Tibial artery (tissue), 4 donors: ENCODE results near the gene MYO5B.

Experiments used
- DNase-seq, 2 donors: peaks; one replicate each; pipeline ENCODE4 v3.0.0-alpha.2; 2019
- H3K27ac ChIP-seq, 2 donors: fragments of 200-600 bp; sonication (generic) in 1 of 2; 1 replicate in 1 of 2; 2 replicates in 1 of 2; pipeline ENCODE4 v1.5.1; 2018 to 2019; ENCODE audit warnings: mild to moderate bottlenecking in 1 of 2
- H3K27me3 ChIP-seq, 2 donors: fragments of 200-600 bp; sonication (generic) in 1 of 2; one replicate each; pipeline versions ENCODE4 v1.5.1 to v1.6.0; 2016 to 2019
- H3K36me3 ChIP-seq, 3 donors: fragments of 200-600 bp; sonication (generic) in 2 of 3; one replicate each; pipeline ENCODE4 v1.5.1; 2016 to 2019; ENCODE audit warnings: mild to moderate bottlenecking in 2 of 3
- H3K4me1 ChIP-seq, 4 donors: fragments of 200-600 bp; sonication (generic) in 2 of 4; 1 replicate in 3 of 4; 2 replicates in 1 of 4; pipeline ENCODE4 v1.5.1; 2016 to 2019
- H3K4me3 ChIP-seq, 2 donors: fragments of 200-600 bp; sonication (generic) in 1 of 2; 1 replicate in 1 of 2; 2 replicates in 1 of 2; pipeline ENCODE4 v1.5.1; 2018 to 2019; ENCODE audit warnings: mild to moderate bottlenecking in 2 of 2
- H3K9me3 ChIP-seq, 3 donors: fragments of 200-600 bp; sonication (generic) in 1 of 3; one replicate each; pipeline ENCODE4 v1.5.1; 2016 to 2019
- intact Hi-C: fragments of 100-400 bp; cut with DNase I; formaldehyde crosslinking; loops from one replicate; pipeline ENCODE4 v1.15.0; 2023; ENCODE audit warnings: low total_unique reads
- TF ChIP-seq, protein P1 (sequence below), 2 experiments: fragments of 200-600 bp in 1 of 2; fragments of 450-650 bp in 1 of 2; IDR thresholded peaks; one replicate each; pipeline ENCODE4 v1.5.1; 2017 to 2019; ENCODE audit warnings: antibody characterized with exemption in 2 of 2, mild to moderate bottlenecking in 1 of 2, moderate library complexity in 1 of 2

The MYO5B gene

DNA sequence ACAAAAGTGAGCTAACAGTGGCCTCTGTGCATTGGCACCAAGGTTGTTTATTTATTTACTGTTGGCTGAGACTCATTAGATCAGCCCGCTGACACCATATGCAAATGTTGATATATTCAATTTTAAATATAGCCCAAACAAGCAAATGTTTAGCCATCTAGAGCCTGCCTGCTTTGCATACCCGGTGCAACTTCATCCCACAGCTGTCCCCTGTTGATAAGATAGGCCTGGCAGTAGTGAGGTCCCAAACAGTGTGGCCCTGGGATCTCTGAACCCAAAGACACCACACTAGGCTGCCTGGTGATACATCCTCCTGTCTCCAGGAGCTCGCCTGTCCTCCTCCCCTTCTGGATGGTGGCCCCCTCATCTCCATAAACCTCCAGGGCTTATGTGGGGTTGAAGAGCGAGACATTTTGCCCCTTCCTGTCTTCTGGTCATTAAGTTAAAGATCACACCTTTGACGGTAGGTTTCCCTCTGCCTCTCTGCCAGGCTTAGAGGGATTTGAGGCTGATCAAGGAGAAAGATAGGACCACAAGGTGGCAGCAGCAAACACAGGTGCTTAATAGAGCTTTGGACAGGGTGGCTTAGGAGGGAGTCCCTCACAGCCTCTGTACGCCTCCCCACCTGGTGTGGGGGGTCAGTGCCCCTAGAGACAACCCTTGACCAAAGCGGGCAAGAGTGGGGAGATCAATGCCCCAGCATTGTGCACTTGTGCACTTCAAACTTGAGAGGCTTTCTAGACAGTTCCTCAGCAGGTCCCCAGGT is 23.7 kb upstream of the MYO5B start:
- Histone ChIP-seq H3K9me3 (peaks cover 0 to 3% (median 0%) of the 10 kb centered on the region in 3 donors), H3K36me3 (no peaks in the 10 kb centered on the region), H3K4me3 (no peak overlapping the region), H3K27me3 (peaks cover 0 to 5% of the 10 kb centered on the region in 2 donors), H3K27ac (no peak overlapping the region), H3K4me1 (no peaks in the 10 kb centered on the region)
- intact Hi-C loops, result no loop called here
- no peak for DNase-seq
- TF ChIP-seq, protein P1, sequence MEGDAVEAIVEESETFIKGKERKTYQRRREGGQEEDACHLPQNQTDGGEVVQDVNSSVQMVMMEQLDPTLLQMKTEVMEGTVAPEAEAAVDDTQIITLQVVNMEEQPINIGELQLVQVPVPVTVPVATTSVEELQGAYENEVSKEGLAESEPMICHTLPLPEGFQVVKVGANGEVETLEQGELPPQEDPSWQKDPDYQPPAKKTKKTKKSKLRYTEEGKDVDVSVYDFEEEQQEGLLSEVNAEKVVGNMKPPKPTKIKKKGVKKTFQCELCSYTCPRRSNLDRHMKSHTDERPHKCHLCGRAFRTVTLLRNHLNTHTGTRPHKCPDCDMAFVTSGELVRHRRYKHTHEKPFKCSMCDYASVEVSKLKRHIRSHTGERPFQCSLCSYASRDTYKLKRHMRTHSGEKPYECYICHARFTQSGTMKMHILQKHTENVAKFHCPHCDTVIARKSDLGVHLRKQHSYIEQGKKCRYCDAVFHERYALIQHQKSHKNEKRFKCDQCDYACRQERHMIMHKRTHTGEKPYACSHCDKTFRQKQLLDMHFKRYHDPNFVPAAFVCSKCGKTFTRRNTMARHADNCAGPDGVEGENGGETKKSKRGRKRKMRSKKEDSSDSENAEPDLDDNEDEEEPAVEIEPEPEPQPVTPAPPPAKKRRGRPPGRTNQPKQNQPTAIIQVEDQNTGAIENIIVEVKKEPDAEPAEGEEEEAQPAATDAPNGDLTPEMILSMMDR (IDR thresholded peaks at IDR 0.05), result no peak

DNA sequence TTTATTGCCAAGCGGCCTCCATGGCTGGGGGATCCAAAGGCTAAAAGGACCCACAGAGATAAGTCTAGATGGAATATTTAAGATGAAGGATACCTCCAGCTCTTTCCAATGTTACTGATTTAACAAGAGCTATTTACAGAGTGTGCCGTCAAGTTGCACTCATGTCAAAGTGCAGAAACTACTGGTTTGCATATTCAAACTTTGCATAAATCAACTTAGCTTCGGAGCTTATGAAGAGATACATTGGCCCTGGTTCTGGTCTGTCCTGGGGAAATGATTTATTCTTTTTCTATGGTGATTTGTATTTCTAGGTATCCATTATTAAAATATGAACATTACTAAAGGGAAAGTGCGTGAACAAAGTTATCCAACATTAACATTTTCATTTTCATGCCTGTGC is 14.4 kb upstream of the MYO5B start:
- intact Hi-C loops, result no loop called here
- Histone ChIP-seq H3K27me3 (peaks cover 0 to 22% of the 10 kb centered on the region in 2 donors), H3K4me3 (no peak overlapping the region), H3K9me3 (no peaks in the 10 kb centered on the region), H3K27ac (no peak overlapping the region), H3K36me3 (no peaks in the 10 kb centered on the region), H3K4me1 (peaks cover 0 to under 1% (median 0%) of the 10 kb centered on the region in 4 donors)
- TF ChIP-seq, protein P1 (IDR thresholded peaks at IDR 0.05), result no peak
- no peak for DNase-seq

DNA sequence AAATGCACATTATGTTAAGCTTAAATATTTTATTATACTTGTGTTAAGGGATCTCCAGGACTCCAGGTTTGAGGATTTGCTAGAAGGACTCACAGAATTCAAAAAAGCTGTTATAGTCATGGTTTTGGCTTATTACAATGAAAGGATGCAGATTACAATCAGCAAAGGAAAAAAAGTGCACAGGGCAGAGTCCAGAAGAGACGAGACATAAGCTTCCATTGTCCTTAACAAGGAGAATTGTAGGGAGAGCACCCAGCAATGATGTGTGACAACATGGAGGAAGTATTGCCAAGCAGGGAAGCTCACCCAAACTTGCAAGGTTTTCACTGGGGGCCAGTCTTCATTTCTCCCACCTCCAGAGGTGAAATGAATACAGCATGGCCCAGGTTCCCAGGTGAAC is 12.8 kb upstream of the MYO5B start:
- H3K4me1 ChIP-seq, result peaks cover 0 to 7% (median 3%) of the 10 kb centered on the region in 4 donors
- TF ChIP-seq, protein P1 (IDR thresholded peaks at IDR 0.05), result no peak
- H3K27ac ChIP-seq, result no peak overlapping the region
- H3K4me3 ChIP-seq, result no peak overlapping the region
- intact Hi-C loops, result no loop called here
- DNase-seq, result no peak
- no peaks in the 10 kb centered on the region for H3K9me3 ChIP-seq
- H3K27me3 ChIP-seq, result peaks cover 0 to 22% of the 10 kb centered on the region in 2 donors
- no peaks in the 10 kb centered on the region for H3K36me3 ChIP-seq

DNA sequence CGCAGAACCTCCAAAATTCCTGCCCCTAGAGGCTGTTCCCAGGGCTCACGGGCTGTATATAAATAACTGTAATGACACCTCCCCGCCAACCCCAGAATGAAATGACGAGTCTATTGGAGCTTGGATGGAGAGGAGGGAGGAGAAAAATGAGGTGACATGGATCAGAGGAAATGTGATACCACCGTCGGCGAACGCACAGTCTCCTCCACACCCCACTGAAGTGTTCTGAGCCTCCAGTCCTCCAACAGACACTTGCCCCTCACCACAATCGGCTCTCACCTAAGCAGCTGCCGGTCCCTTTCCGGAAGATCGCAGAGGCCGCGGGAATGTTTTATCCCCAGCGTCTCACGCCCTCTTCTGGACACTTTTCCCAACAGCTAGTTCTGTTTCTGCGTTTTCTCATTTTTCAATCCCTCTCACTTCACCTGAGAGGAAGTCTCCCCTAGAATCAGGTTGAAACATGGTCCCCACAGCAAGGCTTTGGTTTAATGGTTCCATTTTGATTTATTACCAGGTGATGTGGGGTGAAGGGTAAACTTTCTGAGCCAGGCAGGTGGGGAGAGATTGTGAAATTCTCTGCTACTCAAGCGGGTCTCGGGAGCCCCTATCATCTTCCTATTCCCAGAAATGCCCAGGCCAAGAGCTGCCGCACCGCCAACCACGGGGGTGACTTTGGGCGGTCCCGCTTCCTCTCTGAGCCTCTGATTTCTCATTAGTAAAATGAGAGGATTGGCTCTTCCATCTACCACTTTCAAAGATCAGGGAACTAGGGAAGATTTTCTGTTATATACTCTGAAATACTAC is 9.1 kb upstream of the MYO5B start:
- DNase-seq, result no peak
- H3K9me3 ChIP-seq, result no peaks in the 10 kb centered on the region
- intact Hi-C loops, result no loop called here
- H3K36me3 ChIP-seq, result no peaks in the 10 kb centered on the region
- TF ChIP-seq, protein P1 (IDR thresholded peaks at IDR 0.05), result peak; percentile 39 to 46
- peaks cover 0 to 13% of the 10 kb centered on the region in 2 donors for H3K27me3 ChIP-seq
- H3K4me1 ChIP-seq, result peaks cover 0 to 13% (median 3%) of the 10 kb centered on the region in 4 donors
- H3K27ac ChIP-seq, result no peak overlapping the region
- peak overlapping the region in 1 of 2 donors; percentile 29 for H3K4me3 ChIP-seq

DNA sequence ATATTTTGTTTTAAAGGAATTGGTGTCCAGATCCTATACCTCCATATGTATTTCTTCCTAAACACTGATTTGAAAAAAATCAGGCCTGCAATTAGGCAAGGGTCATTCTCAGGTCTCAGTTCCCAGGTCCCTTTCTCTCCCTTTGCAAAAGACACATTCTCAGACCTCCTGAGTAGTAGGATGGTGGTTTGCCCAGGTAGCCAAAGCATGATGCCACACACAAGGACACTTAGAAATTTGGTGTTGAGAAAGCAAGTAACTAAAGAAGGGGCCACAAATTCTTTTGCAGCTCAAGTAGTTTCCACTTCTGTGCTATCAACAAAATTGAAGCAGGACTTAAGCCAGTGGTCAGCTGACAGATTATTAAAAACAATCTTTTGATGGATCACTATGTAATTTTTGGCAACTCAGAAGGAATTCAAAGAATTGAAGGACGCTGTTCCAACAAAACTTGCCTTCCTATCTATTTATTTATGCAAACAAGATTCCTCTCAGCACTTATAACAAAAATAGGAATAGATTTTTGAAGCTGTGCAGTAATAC is 6.6 kb upstream of the MYO5B start:
- H3K36me3 ChIP-seq, result no peaks in the 10 kb centered on the region
- intact Hi-C loops, result no loop called here
- H3K4me1 ChIP-seq, result peaks cover 0 to 13% (median 3%) of the 10 kb centered on the region in 4 donors
- H3K4me3 ChIP-seq, result no peak overlapping the region
- no peaks in the 10 kb centered on the region for H3K9me3 ChIP-seq
- TF ChIP-seq, protein P1 (IDR thresholded peaks at IDR 0.05), result no peak
- DNase-seq, result no peak
- peaks cover 0 to 21% of the 10 kb centered on the region in 2 donors for H3K27me3 ChIP-seq
- no peak overlapping the region for H3K27ac ChIP-seq
